HL-60 (cell line): ENCODE measurements around the gene AKR1C1.
"Not testable (repeated sequence)": the region's sequence is repeated elsewhere in the genome, so short reads cannot be mapped to it uniquely, and the experiment has no call there.

Source experiments
- DNase-seq, 2 experiments: peaks; one replicate each; pipeline ENCODE4 v3.0.0-alpha.2; 2010 to 2020; ENCODE audit warnings: low read depth in 1 of 2, low spot score in 1 of 2
- H3K27ac ChIP-seq: fragments of 250-450 bp; sonication (Bioruptor Pico); replicated peaks from 2 replicates; pipeline ENCODE4 v1.5.1; 2020; ENCODE audit warnings: mild to moderate bottlenecking, moderate library complexity
- H3K27me3 ChIP-seq: fragments of 250-450 bp; sonication (Bioruptor Pico); 2 replicates; pipeline ENCODE4 v1.5.1; 2021; ENCODE audit warnings: mild to moderate bottlenecking, moderate library complexity; ENCODE audit not compliant: insufficient read depth, poor library complexity, severe bottlenecking
- H3K4me3 ChIP-seq: replicated peaks from 2 replicates; pipeline ENCODE4 v1.5.1; 2011; ENCODE audit warnings: mild to moderate bottlenecking, control low read depth, low read length; ENCODE audit not compliant: insufficient read depth
- GABPA ChIP-seq: IDR thresholded peaks from 2 replicates; pipeline ENCODE4 v1.6.1; 2012; ENCODE audit warnings: low read depth
- POLR2AphosphoS5 ChIP-seq: IDR thresholded peaks from 2 replicates; pipeline ENCODE4 v1.6.1; 2012; ENCODE audit warnings: low read depth
- SPI1 ChIP-seq: IDR thresholded peaks from 2 replicates; pipeline ENCODE4 v1.6.1; 2012; ENCODE audit warnings: low read depth, mild to moderate bottlenecking, borderline replicate concordance
- TF ChIP-seq, protein P1 (sequence below): IDR thresholded peaks from 2 replicates; pipeline ENCODE4 v1.6.1; 2012; ENCODE audit warnings: low read depth; ENCODE audit not compliant: insufficient replicate concordance
- TF ChIP-seq, protein P2 (sequence below): IDR thresholded peaks from one replicate; pipeline ENCODE4 v1.5.1; 2011; ENCODE audit warnings: low read length, control low read depth, inconsistent platforms; ENCODE audit not compliant: insufficient read depth

AKR1C1 gene

DNA sequence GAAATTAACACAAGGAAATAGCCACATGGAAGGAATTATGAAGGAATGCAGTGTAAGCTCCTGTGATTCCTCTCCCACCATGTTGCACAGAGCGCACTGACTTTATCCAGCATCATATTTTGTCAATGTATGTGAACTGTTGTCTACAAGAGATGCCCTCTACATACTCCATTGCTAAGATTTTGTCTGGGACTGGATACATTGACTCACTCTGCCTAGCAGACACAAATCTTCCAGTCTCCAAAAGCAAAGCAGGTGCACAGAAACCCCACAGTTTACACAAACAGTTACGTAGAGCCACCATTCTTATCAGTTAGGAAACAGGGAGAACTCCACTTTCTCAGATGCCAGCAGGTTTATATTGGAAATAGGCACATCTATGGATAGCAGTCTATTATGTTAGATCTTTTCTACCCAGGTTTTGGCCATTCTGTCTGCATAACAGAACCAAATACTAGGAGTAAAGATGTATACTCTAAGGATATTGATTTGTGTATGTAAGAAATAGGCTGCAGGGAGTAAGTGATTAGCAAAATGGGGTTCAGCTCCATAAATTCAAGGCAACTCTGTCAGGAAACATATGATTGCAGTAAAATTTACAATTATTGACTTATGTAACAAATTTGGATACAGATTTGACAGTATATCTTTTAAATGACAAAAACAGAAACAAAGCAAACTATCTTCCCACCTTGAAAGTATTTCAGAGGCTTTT is 39.0 kb downstream of the AKR1C1 start:
- Histone ChIP-seq H3K27me3 (no peaks in the 10 kb centered on the region), H3K27ac (no peak overlapping the region), H3K4me3 (no peak overlapping the region)
- DNase-seq: no peak
- TF ChIP-seq POLR2AphosphoS5 (no peak), SPI1 (no peak), GABPA (no peak)
- TF ChIP-seq, protein P1, sequence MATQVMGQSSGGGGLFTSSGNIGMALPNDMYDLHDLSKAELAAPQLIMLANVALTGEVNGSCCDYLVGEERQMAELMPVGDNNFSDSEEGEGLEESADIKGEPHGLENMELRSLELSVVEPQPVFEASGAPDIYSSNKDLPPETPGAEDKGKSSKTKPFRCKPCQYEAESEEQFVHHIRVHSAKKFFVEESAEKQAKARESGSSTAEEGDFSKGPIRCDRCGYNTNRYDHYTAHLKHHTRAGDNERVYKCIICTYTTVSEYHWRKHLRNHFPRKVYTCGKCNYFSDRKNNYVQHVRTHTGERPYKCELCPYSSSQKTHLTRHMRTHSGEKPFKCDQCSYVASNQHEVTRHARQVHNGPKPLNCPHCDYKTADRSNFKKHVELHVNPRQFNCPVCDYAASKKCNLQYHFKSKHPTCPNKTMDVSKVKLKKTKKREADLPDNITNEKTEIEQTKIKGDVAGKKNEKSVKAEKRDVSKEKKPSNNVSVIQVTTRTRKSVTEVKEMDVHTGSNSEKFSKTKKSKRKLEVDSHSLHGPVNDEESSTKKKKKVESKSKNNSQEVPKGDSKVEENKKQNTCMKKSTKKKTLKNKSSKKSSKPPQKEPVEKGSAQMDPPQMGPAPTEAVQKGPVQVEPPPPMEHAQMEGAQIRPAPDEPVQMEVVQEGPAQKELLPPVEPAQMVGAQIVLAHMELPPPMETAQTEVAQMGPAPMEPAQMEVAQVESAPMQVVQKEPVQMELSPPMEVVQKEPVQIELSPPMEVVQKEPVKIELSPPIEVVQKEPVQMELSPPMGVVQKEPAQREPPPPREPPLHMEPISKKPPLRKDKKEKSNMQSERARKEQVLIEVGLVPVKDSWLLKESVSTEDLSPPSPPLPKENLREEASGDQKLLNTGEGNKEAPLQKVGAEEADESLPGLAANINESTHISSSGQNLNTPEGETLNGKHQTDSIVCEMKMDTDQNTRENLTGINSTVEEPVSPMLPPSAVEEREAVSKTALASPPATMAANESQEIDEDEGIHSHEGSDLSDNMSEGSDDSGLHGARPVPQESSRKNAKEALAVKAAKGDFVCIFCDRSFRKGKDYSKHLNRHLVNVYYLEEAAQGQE: no peak
- TF ChIP-seq, protein P2, sequence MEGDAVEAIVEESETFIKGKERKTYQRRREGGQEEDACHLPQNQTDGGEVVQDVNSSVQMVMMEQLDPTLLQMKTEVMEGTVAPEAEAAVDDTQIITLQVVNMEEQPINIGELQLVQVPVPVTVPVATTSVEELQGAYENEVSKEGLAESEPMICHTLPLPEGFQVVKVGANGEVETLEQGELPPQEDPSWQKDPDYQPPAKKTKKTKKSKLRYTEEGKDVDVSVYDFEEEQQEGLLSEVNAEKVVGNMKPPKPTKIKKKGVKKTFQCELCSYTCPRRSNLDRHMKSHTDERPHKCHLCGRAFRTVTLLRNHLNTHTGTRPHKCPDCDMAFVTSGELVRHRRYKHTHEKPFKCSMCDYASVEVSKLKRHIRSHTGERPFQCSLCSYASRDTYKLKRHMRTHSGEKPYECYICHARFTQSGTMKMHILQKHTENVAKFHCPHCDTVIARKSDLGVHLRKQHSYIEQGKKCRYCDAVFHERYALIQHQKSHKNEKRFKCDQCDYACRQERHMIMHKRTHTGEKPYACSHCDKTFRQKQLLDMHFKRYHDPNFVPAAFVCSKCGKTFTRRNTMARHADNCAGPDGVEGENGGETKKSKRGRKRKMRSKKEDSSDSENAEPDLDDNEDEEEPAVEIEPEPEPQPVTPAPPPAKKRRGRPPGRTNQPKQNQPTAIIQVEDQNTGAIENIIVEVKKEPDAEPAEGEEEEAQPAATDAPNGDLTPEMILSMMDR: no peak

DNA sequence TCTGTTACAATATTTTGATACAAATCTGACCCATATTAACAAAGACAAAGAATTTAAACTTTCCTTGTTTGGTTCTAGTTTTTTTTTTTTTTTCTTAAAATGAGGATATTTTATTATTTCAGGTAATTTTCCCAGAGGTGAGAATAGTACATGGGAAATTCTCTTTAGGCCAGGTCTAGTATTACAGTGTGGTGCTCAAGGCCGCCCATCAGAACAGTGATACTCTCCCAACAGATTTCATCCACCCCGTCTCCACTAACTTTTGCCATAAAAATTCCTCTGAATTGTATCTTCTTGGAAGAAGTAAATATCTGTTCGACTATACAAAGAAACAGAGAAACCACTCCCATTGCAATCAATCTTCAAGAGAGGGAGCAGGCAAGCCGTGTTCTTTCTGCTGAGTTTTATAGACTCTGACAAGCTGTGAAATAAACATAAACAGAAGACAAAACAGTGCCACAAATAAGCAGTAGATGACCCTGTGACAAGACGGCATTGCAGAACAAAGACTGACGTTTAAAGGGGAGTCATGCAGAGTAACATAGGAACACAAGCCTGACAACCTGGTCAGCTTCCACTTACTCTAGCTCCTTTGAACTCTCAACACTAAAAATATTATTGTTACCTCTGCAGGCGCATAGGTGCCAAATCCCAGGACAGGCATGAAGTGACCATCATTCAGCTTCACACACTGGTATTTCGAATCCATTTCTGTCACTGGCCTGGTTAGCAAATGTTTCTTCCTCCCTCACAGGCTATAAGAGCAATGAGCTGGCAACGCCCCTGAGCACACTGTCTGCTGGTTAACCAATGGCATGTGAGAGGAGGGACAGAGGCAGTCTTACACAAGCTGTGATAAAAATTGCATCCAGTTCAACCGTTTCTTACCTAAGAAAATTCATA is 40.2 kb downstream of the AKR1C1 start, which contains the start of gene AKR1C2:
Gene AKR1C2 (minus strand): TSS at position 731 of the 903 bp plus-strand sequence. CDS start 22 bp downstream, at position 709.
- not testable (repeated sequence) for DNase-seq, H3K4me3 ChIP-seq, H3K27me3 ChIP-seq, H3K27ac ChIP-seq

DNA sequence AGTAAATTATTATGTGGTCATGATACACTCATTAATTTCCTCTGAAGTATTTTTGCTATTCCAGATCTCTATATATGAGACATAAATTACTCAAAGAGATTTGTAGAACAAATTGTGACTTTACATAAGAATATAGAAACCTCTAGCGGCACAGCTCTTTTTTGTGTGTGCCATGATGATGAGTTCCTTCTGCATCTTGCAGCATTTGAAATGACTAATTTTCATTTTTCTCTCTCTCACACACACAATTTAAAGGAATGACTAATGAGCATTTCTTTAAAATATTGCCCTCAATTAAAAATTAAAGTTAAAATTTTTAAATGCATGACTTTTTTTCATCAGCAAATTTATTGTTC is 40.8 kb downstream of the AKR1C1 start:
- H3K27ac ChIP-seq, DNase-seq, H3K4me3 ChIP-seq, H3K27me3 ChIP-seq: not testable (repeated sequence)

DNA sequence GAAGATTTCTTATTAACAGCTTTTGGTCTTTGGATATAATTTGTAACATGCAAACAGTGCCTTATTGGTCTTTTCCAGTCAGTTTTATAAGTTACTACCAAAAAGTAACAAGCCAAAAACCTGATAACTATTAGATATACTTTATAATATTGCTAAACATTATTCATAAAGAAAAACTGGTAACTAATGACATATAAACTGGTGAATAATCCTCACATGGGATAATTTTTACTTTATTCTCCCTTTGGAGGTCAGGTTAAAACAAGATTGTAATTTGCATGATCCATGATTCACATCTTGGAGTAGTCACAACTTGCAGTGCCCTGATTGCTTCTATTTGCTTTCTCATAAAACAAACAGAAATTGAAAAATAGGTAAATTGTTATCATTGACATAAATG is 41.3 kb downstream of the AKR1C1 start:
- H3K27ac ChIP-seq: not testable (repeated sequence)

DNA sequence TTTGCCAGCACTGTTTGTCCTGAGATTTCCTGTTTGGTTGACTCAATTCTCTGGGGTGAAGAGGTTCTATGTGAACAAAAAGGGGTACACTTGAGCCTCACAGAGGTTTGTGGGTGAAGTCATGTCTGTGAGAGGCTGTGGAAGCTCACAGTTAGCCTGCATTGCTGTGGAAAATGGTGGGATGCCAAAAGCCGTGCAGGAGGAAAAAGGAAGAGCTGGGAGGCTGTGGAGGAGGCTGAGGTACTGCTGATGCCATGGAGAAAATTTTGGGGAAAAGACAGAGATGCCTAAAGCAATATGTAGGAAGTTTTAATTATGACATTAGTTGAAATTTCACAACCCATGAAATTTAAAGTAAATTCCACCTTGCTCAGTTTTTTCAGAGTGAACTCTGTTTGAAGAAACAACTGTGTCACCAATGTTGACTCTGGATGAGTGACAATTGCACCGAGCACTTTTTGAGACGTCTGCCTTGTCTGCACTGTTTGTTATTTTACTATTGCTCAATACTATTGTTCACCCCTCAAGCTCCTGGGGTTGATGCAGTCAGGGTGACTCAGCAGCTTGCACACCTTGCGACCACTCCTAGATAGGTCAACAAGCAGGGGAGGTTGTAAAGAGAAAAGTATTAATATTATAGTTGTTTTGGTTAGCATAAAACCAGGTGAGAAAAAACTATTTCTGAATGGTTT is 45.8 kb downstream of the AKR1C1 start:
- DNase-seq, H3K27me3 ChIP-seq, H3K27ac ChIP-seq, H3K4me3 ChIP-seq: not testable (repeated sequence)

More for the DNA sequence above, 41.3 kb downstream of the AKR1C1 start:
- H3K27me3 ChIP-seq, DNase-seq, H3K4me3 ChIP-seq: not testable (repeated sequence)

DNA sequence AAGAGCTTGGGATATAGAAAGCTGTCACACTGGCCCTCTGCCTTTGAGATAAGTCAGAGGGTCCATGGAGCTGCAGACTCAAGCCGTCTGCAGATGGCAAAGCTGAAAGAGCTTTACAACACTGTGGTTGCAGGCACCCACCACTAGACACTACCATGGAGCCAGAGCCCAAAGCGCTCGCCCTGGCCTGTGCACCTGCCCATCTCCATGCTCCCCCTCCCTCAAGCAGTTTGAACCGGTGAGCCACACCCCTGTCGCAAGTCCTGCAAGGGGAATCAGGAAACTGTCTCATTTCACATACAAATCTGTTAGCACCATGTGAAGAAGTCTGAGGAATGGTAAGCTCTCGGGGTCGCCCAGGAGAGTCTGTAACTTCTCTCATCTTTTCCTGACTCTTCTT is 46.8 kb downstream of the AKR1C1 start:
- not testable (repeated sequence) for H3K27ac ChIP-seq, DNase-seq, H3K27me3 ChIP-seq, H3K4me3 ChIP-seq

DNA sequence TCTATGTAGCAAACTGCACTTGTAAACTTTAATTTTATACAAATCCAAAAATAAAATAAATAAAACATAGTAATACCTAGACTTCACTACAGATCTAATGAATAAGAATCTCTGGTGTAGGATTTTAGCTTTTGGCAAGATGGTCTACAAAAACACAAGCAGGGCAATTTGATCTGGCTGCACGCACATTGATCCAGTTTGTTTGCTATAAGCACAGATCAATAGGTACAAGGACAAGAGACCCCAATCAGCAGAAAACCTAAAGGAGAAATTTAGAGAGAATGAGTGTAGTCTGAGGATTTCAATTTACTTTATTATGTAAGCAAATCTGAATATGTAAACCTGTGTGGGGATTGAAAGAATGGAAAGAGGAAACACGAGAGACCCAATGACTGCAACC is 48.2 kb downstream of the AKR1C1 start:
- not testable (repeated sequence) for H3K27ac ChIP-seq, DNase-seq, H3K27me3 ChIP-seq, H3K4me3 ChIP-seq
